ENCODE measurements around the gene TNFSF12.

DNA sequence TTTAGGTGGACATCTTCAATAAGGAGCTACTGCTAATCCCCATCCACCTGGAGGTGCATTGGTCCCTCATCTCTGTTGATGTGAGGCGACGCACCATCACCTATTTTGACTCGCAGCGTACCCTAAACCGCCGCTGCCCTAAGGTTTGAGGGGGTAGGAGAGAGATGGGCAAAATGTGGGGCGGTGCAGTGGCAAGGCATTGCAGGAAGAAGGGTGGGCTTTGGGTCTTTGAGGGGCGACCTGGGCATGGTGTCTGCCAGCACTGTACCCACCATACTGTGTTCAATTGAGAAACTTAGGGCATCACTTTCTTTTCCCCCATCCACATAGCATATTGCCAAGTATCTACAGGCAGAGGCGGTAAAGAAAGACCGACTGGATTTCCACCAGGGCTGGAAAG, 21.5 kb downstream of the TNFSF12 start:
- no peak for TF ChIP-seq POLR2AphosphoS5 (IDR thresholded peaks at IDR 0.05)
- TF ChIP-seq, protein P1, sequence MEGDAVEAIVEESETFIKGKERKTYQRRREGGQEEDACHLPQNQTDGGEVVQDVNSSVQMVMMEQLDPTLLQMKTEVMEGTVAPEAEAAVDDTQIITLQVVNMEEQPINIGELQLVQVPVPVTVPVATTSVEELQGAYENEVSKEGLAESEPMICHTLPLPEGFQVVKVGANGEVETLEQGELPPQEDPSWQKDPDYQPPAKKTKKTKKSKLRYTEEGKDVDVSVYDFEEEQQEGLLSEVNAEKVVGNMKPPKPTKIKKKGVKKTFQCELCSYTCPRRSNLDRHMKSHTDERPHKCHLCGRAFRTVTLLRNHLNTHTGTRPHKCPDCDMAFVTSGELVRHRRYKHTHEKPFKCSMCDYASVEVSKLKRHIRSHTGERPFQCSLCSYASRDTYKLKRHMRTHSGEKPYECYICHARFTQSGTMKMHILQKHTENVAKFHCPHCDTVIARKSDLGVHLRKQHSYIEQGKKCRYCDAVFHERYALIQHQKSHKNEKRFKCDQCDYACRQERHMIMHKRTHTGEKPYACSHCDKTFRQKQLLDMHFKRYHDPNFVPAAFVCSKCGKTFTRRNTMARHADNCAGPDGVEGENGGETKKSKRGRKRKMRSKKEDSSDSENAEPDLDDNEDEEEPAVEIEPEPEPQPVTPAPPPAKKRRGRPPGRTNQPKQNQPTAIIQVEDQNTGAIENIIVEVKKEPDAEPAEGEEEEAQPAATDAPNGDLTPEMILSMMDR (IDR thresholded peaks at IDR 0.05), result no peak
- no peak for TF ChIP-seq EP300 (IDR thresholded peaks at IDR 0.05)

All from stomach (tissue), 4 donors.